ENCODE data around the gene CFAP74. TPM values are rescaled to one million over a fixed set of nuclear protein-coding genes. Genes with fewer than 3 reads are reported as not detected.

Gene CFAP74
- total and polyA plus RNA-seq, 2 donors (not counting 3 experiments of a cell fraction or from before 2014, with no cell fraction given), result not detected

- no peaks in the 10 kb centered on the region for H3K79me2 ChIP-seq (ENCODE audit: control insufficient read depth, insufficient read depth, low read length)
- TF ChIP-seq GATA2 (IDR thresholded peaks at IDR 0.05; ENCODE audit: insufficient read depth, insufficient read length, low read depth, low read length) (no peak), EZH2 (IDR thresholded peaks at IDR 0.05; ENCODE audit: borderline replicate concordance, low read depth, low read length, severe bottlenecking) (no peak)
- no peaks in the 10 kb centered on the region for H4K20me1 ChIP-seq (replicated peaks; ENCODE audit: control insufficient read depth, extremely low read depth, insufficient read depth, low read length)
- H3K27ac ChIP-seq (ENCODE audit: insufficient read depth, low read depth, low read length), result no peak overlapping the region
- intact Hi-C loops (cut with micrococcal nuclease) (no loop called here), dilution Hi-C loops (cut with MboI; ENCODE audit: extremely low pct_ligation_motif_present, low sequenced_read_pairs) (no loop called here)
- H3K4me3 ChIP-seq (replicated peaks in 1 of 3; ENCODE audit: insufficient read depth in 1 of 3, low read depth in 1 of 3, low read length in 3 of 3), result no peak overlapping the region
- DNase-seq (ENCODE audit: low read depth, low spot score), result no peak
- no peaks in the 10 kb centered on the region for H3K9me3 ChIP-seq (replicated peaks; ENCODE audit: control insufficient read depth, insufficient read depth, low read length)
- no peak for FAIRE-seq
- no peak overlapping the region for H3K9ac ChIP-seq (replicated peaks; ENCODE audit: extremely low read depth, insufficient read depth, low read length)
- CTCF ChIA-PET, result interaction anchor here (2.8 kb wide), 1 partner anchor 23 kb away, joined by 10 read pairs; no protein-coding TSS in a partner anchor
- peaks cover 24 to 27% of the 10 kb centered on the region in 2 experiments for H3K27me3 ChIP-seq (ENCODE audit: control insufficient read depth in 2 of 2, insufficient read depth in 2 of 2, low read length in 2 of 2)
- no peak overlapping the region for H3K4me2 ChIP-seq (ENCODE audit: insufficient read depth, low read length)
- H3K4me1 ChIP-seq (ENCODE audit: control insufficient read depth, extremely low read depth, insufficient read depth, low read length), result no peaks in the 10 kb centered on the region
- H2AFZ ChIP-seq (ENCODE audit: low read depth, low read length), result no peak overlapping the region
- POLR2A ChIA-PET, result no interaction called here
- BruUV-seq (replicated peaks), result no TSS peak
- no peaks in the 10 kb centered on the region for H3K9me1 ChIP-seq (replicated peaks; ENCODE audit: control insufficient read depth, extremely low read depth, insufficient read depth, low read length)
- no peaks in the 10 kb centered on the region for H3K36me3 ChIP-seq (ENCODE audit: control insufficient read depth in 2 of 2, extremely low read depth in 1 of 2, insufficient read depth in 2 of 2, low read length in 2 of 2)
Observed at GRCh38 chr1:2021550-2021949, 18.0 kb upstream of the CFAP74 start.

- Histone ChIP-seq H4K20me1 (replicated peaks; ENCODE audit: control insufficient read depth, extremely low read depth, insufficient read depth, low read length) (no peaks in the 10 kb centered on the region), H3K9me3 (replicated peaks; ENCODE audit: control insufficient read depth, insufficient read depth, low read length) (no peaks in the 10 kb centered on the region), H3K9ac (replicated peaks; ENCODE audit: extremely low read depth, insufficient read depth, low read length) (no peak overlapping the region), H3K9me1 (replicated peaks; ENCODE audit: control insufficient read depth, extremely low read depth, insufficient read depth, low read length) (no peaks in the 10 kb centered on the region), H3K27ac (ENCODE audit: insufficient read depth, low read depth, low read length) (no peak overlapping the region), H3K27me3 (ENCODE audit: control insufficient read depth in 2 of 2, insufficient read depth in 2 of 2, low read length in 2 of 2) (peaks cover 24 to 27% of the 10 kb centered on the region in 2 experiments), H3K4me1 (ENCODE audit: control insufficient read depth, extremely low read depth, insufficient read depth, low read length) (no peaks in the 10 kb centered on the region), H2AFZ (ENCODE audit: low read depth, low read length) (no peak overlapping the region), H3K36me3 (ENCODE audit: control insufficient read depth in 2 of 2, extremely low read depth in 1 of 2, insufficient read depth in 2 of 2, low read length in 2 of 2) (no peaks in the 10 kb centered on the region), H3K79me2 (ENCODE audit: control insufficient read depth, insufficient read depth, low read length) (no peaks in the 10 kb centered on the region), H3K4me3 (replicated peaks in 1 of 3; ENCODE audit: insufficient read depth in 1 of 3, low read depth in 1 of 3, low read length in 3 of 3) (no peak overlapping the region), H3K4me2 (ENCODE audit: insufficient read depth, low read length) (no peak overlapping the region)
- POLR2A ChIA-PET, result no interaction called here
- no TSS peak for BruUV-seq (replicated peaks)
- no peak for TF ChIP-seq JUN (IDR thresholded peaks at IDR 0.05; ENCODE audit: borderline replicate concordance, insufficient read depth, insufficient read length, low read depth)
- TF ChIP-seq MYC (IDR thresholded peaks at IDR 0.05; ENCODE audit: low read depth, low read length), result no peak
- TF ChIP-seq FOS (IDR thresholded peaks at IDR 0.05; ENCODE audit: borderline replicate concordance, insufficient read depth, low read length), result no peak
- TF ChIP-seq, protein P1, sequence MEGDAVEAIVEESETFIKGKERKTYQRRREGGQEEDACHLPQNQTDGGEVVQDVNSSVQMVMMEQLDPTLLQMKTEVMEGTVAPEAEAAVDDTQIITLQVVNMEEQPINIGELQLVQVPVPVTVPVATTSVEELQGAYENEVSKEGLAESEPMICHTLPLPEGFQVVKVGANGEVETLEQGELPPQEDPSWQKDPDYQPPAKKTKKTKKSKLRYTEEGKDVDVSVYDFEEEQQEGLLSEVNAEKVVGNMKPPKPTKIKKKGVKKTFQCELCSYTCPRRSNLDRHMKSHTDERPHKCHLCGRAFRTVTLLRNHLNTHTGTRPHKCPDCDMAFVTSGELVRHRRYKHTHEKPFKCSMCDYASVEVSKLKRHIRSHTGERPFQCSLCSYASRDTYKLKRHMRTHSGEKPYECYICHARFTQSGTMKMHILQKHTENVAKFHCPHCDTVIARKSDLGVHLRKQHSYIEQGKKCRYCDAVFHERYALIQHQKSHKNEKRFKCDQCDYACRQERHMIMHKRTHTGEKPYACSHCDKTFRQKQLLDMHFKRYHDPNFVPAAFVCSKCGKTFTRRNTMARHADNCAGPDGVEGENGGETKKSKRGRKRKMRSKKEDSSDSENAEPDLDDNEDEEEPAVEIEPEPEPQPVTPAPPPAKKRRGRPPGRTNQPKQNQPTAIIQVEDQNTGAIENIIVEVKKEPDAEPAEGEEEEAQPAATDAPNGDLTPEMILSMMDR (IDR thresholded peaks at IDR 0.05; ENCODE audit: extremely low read depth in 1 of 2, insufficient read depth in 1 of 2, low read depth in 1 of 2, low read length in 2 of 2), result no peak
- TF ChIP-seq POLR2AphosphoS5 (IDR thresholded peaks at IDR 0.05; ENCODE audit: insufficient read depth, low read depth, low read length), result no peak
- TF ChIP-seq POLR2A (IDR thresholded peaks at IDR 0.05; ENCODE audit: low read depth, low read length), result no peak
- no peak for TF ChIP-seq GATA2 (IDR thresholded peaks at IDR 0.05; ENCODE audit: insufficient read depth, insufficient read length, low read depth, low read length)
- no peak for TF ChIP-seq MAX (IDR thresholded peaks at IDR 0.05; ENCODE audit: insufficient read depth, insufficient read length)
- no peak for TF ChIP-seq EZH2 (IDR thresholded peaks at IDR 0.05; ENCODE audit: borderline replicate concordance, low read depth, low read length, severe bottlenecking)
- CTCF ChIA-PET, result interaction anchor here (2.4 to 2.8 kb wide), 2 partner anchors 24 to 25 kb away, joined by 9 to 10 read pairs; no protein-coding TSS in a partner anchor
- no peak for FAIRE-seq
- DNase-seq (ENCODE audit: low read depth, low spot score), result no peak
- intact Hi-C loops (cut with micrococcal nuclease), result no loop called here
- dilution Hi-C loops (cut with MboI; ENCODE audit: extremely low pct_ligation_motif_present, low sequenced_read_pairs), result no loop called here
Observed at GRCh38 chr1:2020310-2020655, 16.7 kb upstream of the CFAP74 start.

Measured in endothelial cell of umbilical vein (primary cell).